GM19238 (cell line): ENCODE results near the gene MCIDAS.

Source experiments
- DNase-seq: peaks from one replicate; pipeline ENCODE4 v3.0.0; 2011; ENCODE audit warnings: low spot score; ENCODE audit not compliant: insufficient read length

Gene MCIDAS

DNA sequence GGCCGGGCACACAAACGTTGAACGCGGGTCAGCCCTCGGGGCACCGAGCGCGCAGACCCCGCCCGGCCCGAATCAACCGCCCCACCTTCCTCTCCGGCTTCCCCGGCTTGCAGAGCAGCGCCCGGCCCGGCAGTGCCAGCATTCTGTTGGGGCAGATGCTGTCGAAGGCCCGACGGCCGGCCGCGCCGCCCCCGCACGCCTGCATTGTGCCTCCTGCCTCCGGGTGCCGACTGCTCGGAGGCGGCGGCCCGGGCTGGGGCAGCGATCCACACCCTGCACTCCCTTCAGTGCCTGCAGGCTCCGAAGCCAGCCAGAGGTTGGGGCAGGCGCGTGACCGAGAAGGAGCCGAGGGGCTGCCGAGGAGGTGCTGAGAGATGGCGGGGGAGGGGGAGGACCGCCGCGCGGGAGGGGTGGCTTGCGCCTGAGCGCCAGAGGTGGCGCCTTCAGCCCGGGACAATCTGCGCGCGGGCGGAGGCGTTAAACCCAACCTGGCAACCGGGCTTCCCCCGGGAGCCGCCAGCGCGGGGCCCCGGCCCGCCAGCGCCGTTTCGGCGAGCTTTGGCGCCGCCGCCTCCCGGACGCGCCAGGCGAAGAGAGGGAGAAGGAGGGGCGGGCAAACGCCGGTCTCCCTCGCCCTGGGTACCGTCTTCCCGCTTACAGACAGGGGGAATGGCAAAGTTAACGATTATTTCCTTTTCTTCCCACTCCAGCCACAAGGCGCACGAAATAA lies at the start of gene MCIDAS:
Gene MCIDAS (minus strand): TSS at position 382 of the 730 bp plus-strand sequence. CDS start 177 bp downstream, at position 205.
- no peak for DNase-seq

DNA sequence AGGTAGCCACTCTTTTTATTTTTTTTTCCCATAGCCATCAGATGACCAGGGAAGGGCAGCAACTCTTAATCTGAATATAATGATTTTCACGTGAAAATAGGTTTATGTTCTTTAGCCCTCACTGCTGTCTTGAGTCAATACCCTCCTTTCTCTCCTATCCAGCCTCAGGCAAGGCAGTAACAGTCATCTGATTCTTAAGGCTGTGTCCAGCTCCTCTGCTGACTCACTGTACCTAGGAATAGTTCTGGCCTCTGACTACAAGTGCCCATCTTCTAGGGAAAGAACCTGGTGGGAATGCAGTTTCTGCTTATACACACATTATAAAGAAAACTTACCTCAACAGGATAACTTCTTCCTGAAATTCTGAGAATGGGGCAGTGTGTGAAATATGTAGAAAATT lies 49.7 kb upstream of the MCIDAS start:
- DNase-seq, result no peak

DNA sequence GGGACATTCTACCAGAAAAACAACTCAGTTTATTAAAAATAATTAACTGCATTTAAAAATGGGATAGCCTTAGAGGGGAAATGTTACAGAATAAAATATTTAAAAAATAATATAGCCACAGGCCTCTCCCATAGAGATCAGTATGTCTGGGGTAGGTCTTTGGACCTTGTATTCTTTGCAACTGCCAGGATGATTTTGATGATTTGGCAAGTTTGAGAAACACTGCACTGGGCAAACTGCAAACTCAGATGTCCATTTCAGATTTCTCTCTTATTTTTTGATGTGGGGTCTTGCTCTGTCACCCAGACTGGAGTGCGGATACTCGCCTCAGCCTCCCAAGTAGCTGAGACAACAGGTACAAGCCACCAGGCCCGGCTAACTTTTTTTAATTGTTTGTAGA lies 31.2 kb upstream of the MCIDAS start:
- DNase-seq, result no peak

DNA sequence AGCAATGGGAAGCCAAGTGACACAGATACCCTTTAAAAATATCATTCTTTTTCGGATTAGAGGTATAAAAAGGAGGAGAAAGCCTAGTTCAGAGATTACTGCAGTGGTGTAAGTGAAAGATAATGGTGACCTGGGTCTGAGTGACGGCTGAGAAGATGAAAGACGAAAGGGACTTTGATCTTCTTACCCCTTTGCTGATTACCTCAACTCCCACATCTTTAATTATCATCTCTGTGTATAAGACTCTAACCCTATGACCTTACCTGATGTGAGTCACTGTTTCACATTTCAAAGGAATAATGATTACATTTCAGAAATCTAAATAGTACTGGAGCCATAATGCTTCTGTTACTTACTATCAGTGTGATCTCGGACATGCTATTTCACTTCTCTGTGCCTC lies 27.7 kb upstream of the MCIDAS start:
- no peak for DNase-seq

DNA sequence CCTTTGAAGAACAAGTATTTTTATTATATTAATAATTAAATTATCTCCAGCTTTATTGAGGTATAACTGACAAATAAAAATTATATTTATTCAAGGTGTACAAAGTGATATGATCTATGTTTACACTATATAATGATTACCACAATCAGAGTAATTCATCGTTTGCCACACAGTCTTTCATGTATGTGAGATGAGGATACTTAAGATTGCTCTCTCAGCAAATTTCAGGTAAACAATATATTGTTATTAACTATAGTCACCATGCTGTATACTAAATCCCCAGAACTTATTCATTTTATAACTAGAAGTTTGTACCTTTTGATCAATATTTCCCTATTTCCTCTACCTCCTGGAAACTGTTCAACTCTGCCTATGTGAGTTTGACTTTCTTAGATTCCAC lies 22.9 kb upstream of the MCIDAS start:
- DNase-seq, result no peak

DNA sequence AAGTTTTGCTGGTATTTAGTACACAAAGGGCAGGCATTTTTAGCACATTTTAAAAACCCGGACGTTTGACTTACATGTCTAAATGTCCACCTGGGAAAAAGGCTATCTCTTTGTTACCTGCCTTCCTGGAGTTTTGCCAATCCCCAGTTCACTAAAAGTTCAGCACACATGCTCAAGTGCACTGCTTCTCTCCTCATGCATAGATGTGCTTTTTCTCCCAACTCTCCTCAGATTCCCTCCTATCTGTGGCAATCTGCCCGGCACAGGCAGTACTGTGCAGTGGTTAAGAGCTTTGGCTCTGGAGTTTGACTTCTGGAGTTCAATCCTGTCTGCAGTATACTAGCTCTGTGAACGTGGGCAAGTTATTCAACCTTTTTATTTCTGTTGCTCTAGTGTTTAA lies 14.6 kb upstream of the MCIDAS start:
- no peak for DNase-seq

DNA sequence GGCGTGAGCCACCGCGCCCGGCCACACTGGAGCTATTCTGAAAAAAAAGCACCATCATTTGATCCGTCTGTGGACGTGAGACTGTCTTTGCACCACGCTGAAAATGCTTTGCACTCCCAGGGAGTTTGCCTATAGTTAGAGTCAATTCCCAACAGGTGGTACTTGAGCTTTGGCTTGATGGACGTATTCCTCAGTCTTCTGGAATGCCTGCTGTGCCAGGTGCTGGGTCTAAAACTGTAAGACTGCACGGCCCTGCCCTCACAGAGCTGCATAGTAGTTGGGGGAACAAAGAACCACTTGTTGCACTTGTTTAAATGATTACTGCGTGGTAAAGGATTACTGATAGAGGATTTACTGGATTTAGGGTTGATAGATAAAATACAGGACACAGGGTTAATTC lies 9.7 kb upstream of the MCIDAS start:
- DNase-seq, result no peak

DNA sequence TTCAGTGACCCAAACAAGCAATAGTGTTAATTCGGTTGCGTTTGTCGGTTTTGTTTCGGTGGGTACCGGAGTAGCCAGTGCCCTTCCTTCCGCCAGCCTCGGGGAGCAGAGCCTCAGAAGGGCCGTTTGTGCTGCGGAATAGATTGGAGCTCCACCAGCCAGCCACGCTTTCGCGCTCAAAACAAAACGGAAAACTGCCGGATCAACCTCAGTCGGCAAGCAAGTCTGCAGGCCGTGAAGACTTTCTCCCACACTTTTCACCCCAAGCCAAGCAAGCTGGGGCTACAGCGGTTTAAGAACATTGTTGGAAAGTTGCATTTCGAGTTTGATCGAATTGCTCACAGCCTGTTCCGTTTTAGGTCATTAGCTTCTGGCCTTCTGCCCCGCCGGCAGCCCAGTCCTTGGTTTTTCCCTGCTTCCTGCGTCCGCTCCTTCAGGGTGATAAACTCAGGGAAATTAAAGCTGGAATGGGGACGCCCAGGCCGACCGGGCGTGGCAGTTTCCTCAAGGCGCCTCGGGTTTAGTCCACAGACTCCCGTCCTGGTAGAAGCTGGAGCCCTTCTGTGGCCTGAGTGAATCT lies 7.1 kb upstream of the MCIDAS start:
- no peak for DNase-seq

DNA sequence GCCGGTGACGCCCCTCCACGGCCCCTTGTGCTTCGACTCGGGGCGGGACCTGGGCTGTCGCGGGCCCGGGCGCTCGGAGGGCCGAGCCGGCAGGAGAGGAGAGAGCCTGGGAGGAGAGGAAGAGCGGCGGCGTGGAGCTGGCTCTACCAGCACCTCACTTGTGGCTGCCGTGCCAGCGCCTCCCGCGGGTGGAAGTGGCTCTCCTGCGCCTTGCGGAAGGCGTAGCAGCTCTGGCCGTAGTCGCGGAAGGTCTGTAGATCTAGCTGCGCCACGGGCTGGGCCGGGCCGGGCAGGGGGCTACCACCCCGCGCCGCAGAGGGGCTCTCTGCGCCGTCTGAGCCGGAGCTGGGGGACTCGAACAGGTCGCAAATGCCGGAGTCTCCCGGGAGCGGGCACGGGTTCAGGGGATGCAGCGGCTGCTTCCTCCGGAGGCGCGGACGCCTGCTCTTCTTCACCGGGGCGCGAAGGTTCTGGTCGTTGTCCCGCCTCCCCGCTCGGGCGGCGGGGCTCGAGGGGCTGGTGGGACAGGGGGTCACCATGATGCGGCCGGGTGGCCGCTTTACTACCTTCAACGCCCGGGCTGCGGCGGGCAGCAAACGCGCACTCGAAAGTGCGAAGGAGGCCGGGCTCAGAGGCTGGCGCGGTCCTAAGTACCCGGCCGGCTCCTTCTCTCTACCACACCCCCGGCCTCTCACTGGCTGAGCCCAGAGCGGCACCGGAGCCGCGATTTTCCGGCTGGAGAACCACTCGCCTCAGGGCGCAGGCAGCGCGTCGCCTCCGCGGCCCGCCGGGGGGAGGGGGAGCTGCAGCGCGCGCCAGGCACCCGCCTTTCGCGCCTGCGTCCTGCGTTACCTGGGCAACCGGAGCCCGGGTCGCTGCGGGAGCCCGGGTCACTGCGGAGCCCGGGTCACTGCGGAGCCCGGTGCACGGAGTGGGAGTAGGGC lies 6.1 kb upstream of the MCIDAS start, which contains the start of gene CCNO:
Gene CCNO (minus strand): TSS at position 624 of the 944 bp plus-strand sequence. CDS start 85 bp downstream, at position 539.
- no peak for DNase-seq

DNA sequence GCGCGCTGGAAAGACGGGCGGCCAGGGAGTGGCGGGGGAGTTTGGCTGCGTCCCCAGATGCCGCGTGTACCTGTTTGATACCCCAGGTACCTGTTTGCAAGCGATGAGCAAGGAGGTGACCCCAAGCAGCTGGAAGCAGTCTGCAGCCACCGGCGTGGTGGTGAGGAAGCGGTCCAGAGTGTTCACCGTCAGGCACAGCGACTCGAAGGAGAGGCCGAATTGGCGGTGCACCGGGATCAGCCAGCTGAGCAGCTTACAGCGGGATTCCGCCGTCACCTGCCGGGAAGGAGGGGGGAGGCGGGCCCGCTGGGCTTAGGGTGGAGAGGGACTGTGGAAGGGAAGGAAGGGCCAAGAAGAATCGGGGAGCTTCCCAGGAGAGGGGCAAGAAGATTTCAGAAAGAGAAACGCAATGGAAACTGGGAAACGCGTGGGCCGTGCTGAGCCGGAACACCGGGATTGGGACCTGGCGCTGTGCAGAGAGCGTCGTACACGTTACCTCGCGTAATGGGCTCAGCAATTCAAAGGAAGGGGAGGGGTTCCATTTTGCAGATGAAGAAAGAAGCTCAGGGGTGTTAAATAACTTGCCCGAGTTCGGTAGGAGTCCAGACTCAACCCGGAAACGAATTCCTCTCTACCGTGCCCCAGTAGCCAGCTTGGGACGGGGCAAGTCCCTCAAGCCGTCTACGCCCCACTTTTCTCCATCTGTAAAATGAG lies 5.3 kb upstream of the MCIDAS start:
- DNase-seq, result no peak

DNA sequence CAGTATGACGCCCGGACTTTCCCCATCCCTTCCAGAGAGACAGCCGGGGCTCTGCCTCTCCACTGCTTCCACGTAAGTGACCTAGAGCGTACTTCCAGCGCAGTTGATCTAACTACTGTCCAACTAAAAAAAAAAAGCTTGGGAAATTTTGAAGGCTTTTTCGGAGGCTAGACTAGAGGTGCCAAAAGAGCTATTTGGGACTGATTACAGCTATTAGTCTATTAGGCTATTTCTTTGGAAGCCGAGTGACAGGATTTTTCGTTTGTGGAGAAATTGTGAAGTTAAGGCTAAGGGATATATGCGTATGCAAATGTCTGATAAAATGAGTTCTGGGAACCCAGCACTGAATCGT lies 4.8 kb upstream of the MCIDAS start:
- DNase-seq, result no peak

DNA sequence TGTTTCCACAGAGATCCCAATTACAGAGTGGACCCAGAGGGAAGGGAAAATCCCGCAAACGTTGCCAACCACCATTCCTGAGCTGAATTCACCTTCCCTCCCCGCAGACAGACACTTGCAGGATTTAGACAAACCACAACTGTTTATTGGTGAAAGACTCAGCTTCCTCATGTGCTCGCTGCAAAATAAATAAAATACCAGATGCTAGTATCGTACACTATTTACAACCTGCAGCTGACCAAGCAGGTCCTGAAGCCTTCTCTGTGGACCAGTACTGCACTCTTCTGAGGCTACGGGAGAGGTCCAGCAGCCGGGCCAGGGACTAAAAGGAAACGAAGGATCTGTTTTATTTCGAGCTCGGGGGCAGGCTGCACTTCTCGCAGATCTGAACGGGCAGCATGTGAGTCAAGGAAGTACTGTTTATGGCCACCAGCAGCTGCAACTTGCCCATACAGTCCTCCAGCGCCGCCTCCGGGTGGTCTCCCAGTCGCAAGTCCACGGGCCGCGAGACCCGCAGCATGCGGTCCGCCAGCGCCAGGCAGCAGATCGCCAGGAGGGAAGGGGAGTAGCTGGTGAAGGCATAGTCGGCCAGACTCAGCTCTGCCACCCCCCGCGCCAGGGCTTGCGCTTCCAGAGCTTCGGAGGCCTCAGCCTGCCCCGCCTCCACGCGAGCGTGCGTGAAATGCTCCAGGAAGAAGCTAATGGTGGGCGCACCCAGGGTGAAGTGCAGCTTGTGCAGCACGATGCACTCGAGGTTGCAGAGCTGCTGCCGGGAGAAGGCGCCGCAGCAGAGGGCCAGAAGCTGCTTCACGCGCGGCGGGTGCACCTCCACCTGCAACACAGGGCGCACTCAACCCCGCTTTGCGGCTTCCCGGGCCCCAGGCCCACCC lies 4.2 kb upstream of the MCIDAS start:
- no peak for DNase-seq

DNA sequence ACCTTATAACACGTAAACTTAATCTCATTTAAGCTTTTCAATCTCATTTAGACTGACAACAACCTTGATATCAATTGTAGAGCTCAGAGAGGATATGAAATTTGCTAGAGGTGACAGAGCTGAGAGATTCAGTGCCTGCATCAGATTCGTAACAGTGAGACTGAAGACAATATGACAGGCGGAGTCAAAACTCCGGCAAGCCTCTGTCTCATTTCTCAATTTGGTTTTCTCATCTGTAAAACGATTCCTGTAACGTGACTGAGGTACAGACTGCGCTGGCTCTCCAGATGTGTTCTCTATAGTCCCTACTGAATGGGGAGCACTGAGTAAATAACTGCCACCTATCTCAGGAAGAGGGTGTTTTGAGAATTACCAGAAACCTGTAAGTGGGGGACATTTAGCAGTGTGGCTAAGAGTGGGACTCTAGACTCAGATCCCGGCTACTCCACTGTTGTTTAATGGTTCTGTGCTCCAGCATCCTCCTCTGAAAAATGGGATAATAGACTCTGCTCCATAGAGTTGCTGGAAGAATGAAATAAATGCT lies 3.0 kb upstream of the MCIDAS start:
- DNase-seq, result no peak

DNA sequence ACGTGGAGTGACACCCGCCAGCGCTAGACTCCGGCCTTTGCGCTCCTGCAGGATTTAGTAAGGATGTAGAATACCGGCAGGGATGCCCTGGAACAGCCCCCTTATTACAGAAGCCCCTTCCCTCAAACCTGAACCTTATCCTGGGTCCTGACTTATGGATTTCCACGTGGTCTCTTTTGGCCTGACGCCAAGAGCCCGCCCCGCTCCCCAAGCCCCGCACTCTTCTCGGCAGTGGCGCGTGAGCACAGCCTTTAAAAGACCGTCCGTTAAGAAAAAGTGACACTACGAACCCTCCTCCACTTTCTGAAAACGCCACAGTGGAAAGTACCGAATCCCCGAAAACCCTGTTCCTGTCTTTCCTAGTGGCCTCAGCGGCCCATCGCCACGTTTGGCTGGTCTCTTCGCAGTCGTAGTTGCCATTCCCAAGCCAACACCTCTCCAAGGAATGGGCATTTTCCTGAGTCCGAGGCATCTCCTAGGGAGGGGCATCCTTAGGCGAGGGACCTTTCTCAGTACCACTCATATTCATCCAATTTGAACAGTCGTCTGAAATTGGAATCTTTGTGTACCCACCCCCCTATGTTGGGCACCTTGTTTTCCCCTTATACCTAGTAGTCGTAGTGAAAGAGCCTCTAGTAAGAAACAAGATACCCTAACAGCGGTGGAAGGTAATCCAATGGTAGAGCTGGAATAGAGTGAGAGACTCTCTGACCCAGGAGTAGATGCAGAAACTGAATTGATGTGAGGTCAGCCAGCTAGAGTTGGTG lies 732 bp upstream of the MCIDAS start:
- no peak for DNase-seq

DNA sequence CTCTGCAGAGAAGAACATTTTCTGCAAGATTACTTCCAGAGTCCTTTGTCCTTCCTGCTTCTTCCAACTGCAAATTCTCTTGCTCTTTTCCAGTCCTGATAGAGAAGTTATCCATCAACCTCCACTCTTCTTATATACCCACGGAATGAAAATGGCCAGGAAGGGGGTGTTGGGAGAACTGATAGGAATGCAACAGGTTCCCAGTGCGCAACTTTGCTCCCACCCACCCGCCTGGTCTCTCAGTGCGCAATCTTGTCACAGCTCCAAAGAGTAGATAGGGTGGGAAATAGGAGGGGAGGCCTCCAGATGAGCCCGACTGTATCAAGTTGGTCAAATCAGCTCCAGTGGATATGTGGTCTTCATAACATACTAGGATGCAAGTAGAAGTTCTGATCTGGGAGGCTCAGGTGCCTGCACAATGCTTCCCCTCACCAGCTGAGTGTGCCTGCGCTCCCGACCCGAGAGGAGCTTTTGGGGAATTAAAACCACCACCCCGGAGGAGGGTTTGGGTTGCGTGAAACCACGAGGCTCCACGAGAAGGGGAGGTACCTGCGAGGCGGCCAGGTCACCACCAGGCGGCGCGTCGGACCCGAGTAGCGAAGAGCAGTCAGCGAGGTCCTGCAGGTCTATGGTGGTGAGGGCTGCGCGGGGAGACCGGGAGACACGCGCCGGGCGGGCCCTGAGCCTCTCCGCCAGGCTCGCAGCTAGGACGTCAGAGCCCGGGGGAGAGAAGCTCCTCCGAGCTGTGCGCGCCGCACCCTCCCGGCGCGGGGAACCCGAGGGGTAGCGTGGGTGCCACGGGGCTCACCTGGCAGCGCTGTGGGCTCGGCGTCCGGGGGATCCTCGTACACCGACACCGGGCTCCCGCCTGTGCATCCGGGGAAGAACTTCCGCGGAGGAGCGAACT lies 835 bp downstream of the MCIDAS start:
- no peak for DNase-seq

DNA sequence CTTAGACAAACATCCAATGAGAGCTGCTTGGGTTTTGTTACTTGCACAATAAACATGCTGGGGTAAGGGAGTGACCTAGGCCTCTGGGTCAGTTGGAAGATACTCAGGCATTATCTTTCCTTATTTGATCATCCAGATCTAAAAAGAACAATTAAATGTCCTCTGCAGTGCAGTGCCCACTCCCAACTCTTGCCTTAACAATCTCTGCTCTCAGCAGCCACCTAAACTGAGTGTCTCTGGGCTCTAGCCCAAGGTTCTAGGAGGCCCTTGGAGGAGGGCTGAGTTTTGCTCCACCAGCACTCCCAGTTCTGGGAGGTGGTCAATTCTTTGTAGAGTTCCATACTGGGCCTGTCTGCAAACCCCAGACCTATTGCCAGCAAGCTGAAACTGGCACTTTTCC lies 1.8 kb downstream of the MCIDAS start:
- no peak for DNase-seq

DNA sequence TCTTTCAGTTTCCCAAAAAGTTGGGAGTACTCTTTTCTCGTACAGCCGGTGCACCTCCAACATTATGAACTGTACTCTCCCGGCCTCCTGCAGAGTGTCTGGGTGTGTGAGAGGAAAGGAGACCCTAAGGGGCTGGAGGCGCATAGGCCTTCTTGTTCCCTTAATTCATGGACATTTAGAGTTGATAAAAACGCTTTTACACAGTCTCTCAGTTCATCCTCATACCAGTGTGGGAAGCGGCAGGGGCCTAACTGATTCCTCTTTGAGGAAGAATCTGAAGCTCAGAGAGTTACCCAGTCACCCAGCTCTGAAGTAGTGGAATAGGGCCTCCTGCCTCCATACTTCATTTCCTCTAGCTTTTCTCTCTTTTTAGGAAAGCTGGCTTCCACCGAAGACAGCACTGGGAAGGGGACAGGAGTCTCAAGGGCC lies 3.3 kb downstream of the MCIDAS start:
- DNase-seq, result no peak
